ACHN (cell line): ENCODE results near the gene DNAI2.

ENCODE experiments used
- DNase-seq: peaks from one replicate; pipeline ENCODE4 v3.0.0-alpha.2; 2015
- in situ Hi-C: cut with HindIII; loops from 2 replicates; pipeline ENCODE4 v1.10.0; 2017; ENCODE audit warnings: low sequenced_read_pairs, low pct_ligation_motif_present, low pct_unique_long_range_greater_than_20kb

DNAI2 gene

GRCh38 chr17:74349120-74349519 lies 75.1 kb downstream of the DNAI2 start:
- in situ Hi-C loops, result no loop called here
- no peak for DNase-seq

GRCh38 chr17:74350486-74350885 lies 76.5 kb downstream of the DNAI2 start:
- no peak for DNase-seq
- in situ Hi-C loops, result no loop called here

- in situ Hi-C loops, result no loop called here
- no peak for DNase-seq
These were observed 77.6 kb downstream of the DNAI2 start for GRCh38 chr17:74351552-74352210.

- in situ Hi-C loops, result no loop called here
- no peak for DNase-seq
These were observed 79.5 kb downstream of the DNAI2 start for GRCh38 chr17:74353446-74354060.

GRCh38 chr17:74354123-74354522 lies 80.1 kb downstream of the DNAI2 start:
- in situ Hi-C loops, result no loop called here
- DNase-seq, result no peak

- in situ Hi-C loops, result no loop called here
These were observed 80.5 kb downstream of the DNAI2 start for GRCh38 chr17:74354561-74354960.

GRCh38 chr17:74355065-74355464 lies 81.0 kb downstream of the DNAI2 start:
- in situ Hi-C loops, result no loop called here
- DNase-seq, result no peak

More at GRCh38 chr17:74354561-74354960, 80.5 kb downstream of the DNAI2 start:
- no peak for DNase-seq

- in situ Hi-C loops, result no loop called here
- no peak for DNase-seq
These were observed 82.8 kb downstream of the DNAI2 start for GRCh38 chr17:74356646-74357465.

GRCh38 chr17:74357466-74357809 lies 83.4 kb downstream of the DNAI2 start:
- in situ Hi-C loops, result no loop called here
- no peak for DNase-seq

- in situ Hi-C loops, result no loop called here
- no peak for DNase-seq
These were observed 84.7 kb downstream of the DNAI2 start for GRCh38 chr17:74358697-74359096.

- DNase-seq, result no peak
- in situ Hi-C loops, result no loop called here
These were observed 85.9 kb downstream of the DNAI2 start for GRCh38 chr17:74359916-74360315.

GRCh38 chr17:74360899-74361229 lies 86.8 kb downstream of the DNAI2 start:
- in situ Hi-C loops, result no loop called here
- DNase-seq, result no peak

GRCh38 chr17:74361230-74362068 lies 87.4 kb downstream of the DNAI2 start, which contains the start of gene BTBD17:
BTBD17 (minus strand) TSS chr17:74361868; CDS start chr17:74361819, 49 bp downstream.
- in situ Hi-C loops, result no loop called here
- peak; percentile 58 for DNase-seq

- DNase-seq, result no peak
- in situ Hi-C loops, result no loop called here
These were observed 88.0 kb downstream of the DNAI2 start for GRCh38 chr17:74362069-74362405.

- in situ Hi-C loops, result no loop called here
- no peak for DNase-seq
These were observed 88.9 kb downstream of the DNAI2 start for GRCh38 chr17:74362810-74363498.
